Kidney (tissue), 14 donors: ENCODE measurements around the gene TERT. TPM values are rescaled to one million over a fixed set of nuclear protein-coding genes. Genes with fewer than 3 reads are reported as not detected.
"Not testable (repeated sequence)": the region's sequence is repeated elsewhere in the genome, so short reads cannot be mapped to it uniquely, and the experiment has no call there.

ENCODE experiments used
- DNase-seq, 5 donors: peaks; one replicate each; pipeline ENCODE4 v3.0.0-alpha.2; 2013 to 2020
- FAIRE-seq: peaks from 2 replicates; lab custom pipeline; 2012; peaks lifted over from hg19 to GRCh38; lab: Jason Lieb, UNC
- H3K27ac ChIP-seq, 2 donors: one replicate each; pipeline ENCODE4 v1.7.0; 2013; ENCODE audit warnings: low read depth in 2 of 2, low read length in 2 of 2, inconsistent platforms in 1 of 2
- H3K27me3 ChIP-seq: one replicate; pipeline ENCODE4 v1.7.1; 2013; ENCODE audit warnings: low read length, inconsistent platforms; ENCODE audit not compliant: control insufficient read depth, insufficient read depth
- H3K36me3 ChIP-seq, 3 donors: one replicate each; pipeline versions ENCODE4 v1.7.0 to v1.7.1; 2013; ENCODE audit warnings: low read length in 3 of 3, control low read depth in 1 of 3, inconsistent platforms in 1 of 3; ENCODE audit not compliant: insufficient read depth in 3 of 3, control insufficient read depth in 2 of 3
- H3K4me1 ChIP-seq, 3 donors: one replicate each; pipeline versions ENCODE4 v1.7.0 to v1.7.1; 2013; ENCODE audit warnings: low read length in 3 of 3, inconsistent platforms in 1 of 3, low read depth in 1 of 3; ENCODE audit not compliant: control insufficient read depth in 2 of 3, insufficient read depth in 2 of 3
- H3K4me3 ChIP-seq, 3 donors: one replicate each; pipeline versions ENCODE4 v1.7.0 to v1.8.1; 2013; ENCODE audit warnings: low read length in 3 of 3, control low read depth in 1 of 3, inconsistent platforms in 1 of 3
- H3K9ac ChIP-seq, 3 donors: one replicate each; pipeline versions ENCODE4 v1.7.0 to v1.7.1; 2013; ENCODE audit warnings: low read length in 3 of 3, control low read depth in 1 of 3, inconsistent platforms in 1 of 3
- H3K9me3 ChIP-seq, 3 donors: one replicate each; pipeline versions ENCODE4 v1.7.0 to v1.7.1; 2013; ENCODE audit warnings: low read length in 3 of 3, control low read depth in 1 of 3, inconsistent platforms in 1 of 3; ENCODE audit not compliant: control insufficient read depth in 2 of 3, insufficient read depth in 1 of 3
- intact Hi-C: fragments of 100-400 bp; cut with DNase I; formaldehyde crosslinking; loops from one replicate; pipeline ENCODE4 v1.11.1; 2022
- polyA plus RNA-seq: library from polyadenylated mRNA; stranded (reverse); fragments of 350-450 nt; fragmentation: Illumina TruSeq; extraction: RNeasy Lipid Tissue Mini Kit (QIAGEN cat#74804); gene quantifications from one replicate; pipeline ENCODE4 v1.2.3, GENCODE V29; 2014; ENCODE audit warnings: low read depth, low replicate concordance; ENCODE audit not compliant: insufficient read depth
- total RNA-seq: library from RNA; stranded (reverse); fragmentation: NEBNext Ultra II Directional; extraction: Animal tissue kit (Norgen Biotek cat#: 25700); gene quantifications from one replicate; pipeline ENCODE4 v1.2.1, GENCODE V29; 2021
- TF ChIP-seq, protein P1 (sequence below): IDR thresholded peaks from 3 replicates; pipeline ENCODE4 v1.5.1; 2012; ENCODE audit warnings: mild to moderate bottlenecking, moderate library complexity, borderline replicate concordance; ENCODE audit not compliant: insufficient read depth; ENCODE audit errors: extremely low read depth
- donor health status: control.
- donor health status: control.
- donor health status: control.
- donor health status: control.
- donor health status: control.
- donor health status: DM: yes; HTN: yes; CAD: no.
- donor health status: Normal renal cell carcinoma (clear cell type).

TERT gene
- total and polyA plus RNA-seq, 2 donors from 2014 or later, result 0.91 TPM; not detected in 1

DNA sequence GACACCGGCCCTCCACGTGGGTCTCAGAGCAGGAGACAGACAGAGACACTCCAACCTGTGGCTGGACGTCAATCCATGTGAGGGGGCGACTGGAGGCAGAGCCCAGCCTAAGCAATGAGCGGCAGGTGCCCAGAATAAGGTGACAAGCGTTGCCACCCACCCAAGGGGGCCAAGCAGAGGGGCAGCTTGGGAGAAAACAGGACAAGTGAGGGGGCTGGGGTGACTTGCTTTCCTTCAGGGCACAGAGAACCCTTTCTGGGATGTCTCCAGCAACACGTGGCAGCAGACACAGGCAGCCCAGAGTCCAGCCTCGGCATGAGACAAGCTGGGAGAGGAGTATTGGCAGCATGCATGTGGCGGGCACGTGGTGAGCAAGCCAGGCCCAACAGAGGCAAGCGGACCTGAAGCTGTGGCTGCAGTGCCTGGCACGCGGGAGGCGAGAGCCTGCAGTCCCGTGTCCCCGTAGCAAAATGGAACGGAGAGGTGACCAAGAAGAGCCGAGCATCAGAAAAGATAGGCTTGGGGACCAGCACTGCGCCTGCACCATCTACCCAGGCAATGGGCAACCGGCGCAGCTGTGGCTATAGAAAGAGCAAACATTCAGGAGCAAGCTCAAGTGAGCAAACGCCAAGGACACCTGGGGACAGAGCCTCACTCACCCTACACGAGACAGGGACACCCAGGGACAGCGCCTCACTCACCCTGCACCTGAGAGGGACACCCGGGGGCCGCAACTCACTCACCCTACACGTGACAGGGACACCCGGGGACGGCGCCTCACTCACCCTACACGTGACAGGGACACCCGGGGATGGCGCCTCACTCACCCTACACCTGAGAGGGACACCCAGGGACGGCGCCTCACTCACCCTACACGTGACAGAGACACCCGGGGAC is 6.2 kb downstream of the TERT start:
- no peaks in the 10 kb centered on the region for H3K27me3 ChIP-seq

DNA sequence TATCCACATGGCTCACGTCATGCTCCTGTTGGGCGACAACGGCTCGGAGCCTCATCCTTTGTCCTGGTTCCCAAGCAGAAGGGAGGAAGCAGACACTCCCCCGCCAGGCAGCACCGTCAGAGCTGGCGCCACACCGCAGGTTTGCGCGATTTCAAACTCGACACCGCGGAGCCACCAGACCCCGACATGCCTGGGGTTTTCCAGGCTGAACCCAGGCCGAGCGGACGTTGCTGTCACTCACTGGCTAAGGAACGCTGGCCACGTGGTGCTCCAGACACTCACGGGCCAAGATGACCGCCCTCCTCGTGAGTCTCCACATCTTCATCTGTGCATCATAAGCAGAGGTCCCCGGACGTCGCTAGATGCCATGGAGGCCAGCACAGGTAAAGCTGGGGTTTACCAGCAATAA is 9.0 kb downstream of the TERT start:
- no peaks in the 10 kb centered on the region for H3K27me3 ChIP-seq
- no peak overlapping the region for H3K27ac ChIP-seq
- no peaks in the 10 kb centered on the region for H3K9me3 ChIP-seq
- intact Hi-C loops, result no loop called here
- H3K4me1 ChIP-seq, result no peaks in the 10 kb centered on the region
- no peak overlapping the region for H3K9ac ChIP-seq
- H3K4me3 ChIP-seq, result no peak overlapping the region
- FAIRE-seq (no peak), DNase-seq (peak in 2 of 5 donors; percentile 23 to 55)
- TF ChIP-seq, protein P1, sequence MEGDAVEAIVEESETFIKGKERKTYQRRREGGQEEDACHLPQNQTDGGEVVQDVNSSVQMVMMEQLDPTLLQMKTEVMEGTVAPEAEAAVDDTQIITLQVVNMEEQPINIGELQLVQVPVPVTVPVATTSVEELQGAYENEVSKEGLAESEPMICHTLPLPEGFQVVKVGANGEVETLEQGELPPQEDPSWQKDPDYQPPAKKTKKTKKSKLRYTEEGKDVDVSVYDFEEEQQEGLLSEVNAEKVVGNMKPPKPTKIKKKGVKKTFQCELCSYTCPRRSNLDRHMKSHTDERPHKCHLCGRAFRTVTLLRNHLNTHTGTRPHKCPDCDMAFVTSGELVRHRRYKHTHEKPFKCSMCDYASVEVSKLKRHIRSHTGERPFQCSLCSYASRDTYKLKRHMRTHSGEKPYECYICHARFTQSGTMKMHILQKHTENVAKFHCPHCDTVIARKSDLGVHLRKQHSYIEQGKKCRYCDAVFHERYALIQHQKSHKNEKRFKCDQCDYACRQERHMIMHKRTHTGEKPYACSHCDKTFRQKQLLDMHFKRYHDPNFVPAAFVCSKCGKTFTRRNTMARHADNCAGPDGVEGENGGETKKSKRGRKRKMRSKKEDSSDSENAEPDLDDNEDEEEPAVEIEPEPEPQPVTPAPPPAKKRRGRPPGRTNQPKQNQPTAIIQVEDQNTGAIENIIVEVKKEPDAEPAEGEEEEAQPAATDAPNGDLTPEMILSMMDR, result no peak
- H3K36me3 ChIP-seq, result no peaks in the 10 kb centered on the region

More for the DNA sequence above, 6.2 kb downstream of the TERT start:
- intact Hi-C loops, result no loop called here
- H3K36me3 ChIP-seq, result no peaks in the 10 kb centered on the region
- H3K4me3 ChIP-seq, result no peak overlapping the region
- TF ChIP-seq, protein P1, result no peak
- H3K9me3 ChIP-seq, result no peaks in the 10 kb centered on the region
- H3K27ac ChIP-seq, result no peak overlapping the region
- FAIRE-seq (no peak), DNase-seq (peak in 2 of 5 donors; percentile 7 to 67)
- H3K4me1 ChIP-seq, result no peaks in the 10 kb centered on the region
- H3K9ac ChIP-seq, result no peak overlapping the region

DNA sequence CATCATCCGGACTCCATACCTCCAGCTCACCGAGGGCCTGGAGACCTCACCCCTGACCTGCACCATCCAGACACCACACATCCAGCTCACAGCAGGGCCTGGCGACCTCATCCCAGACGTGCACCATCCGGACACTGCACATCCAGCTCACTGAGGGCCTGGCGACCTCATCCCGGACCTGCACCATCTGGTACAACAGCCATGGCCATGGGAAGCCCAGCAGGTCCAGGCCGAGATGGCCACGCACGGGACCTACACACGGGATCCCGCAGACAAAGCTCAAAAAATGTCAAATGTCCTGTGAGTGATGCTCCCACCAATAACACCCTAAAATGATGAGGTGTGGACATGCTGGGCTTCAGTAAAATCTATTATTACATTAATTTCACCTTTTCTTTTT is 9.7 kb downstream of the TERT start:
- TF ChIP-seq, protein P1, result no peak
- no peaks in the 10 kb centered on the region for H3K36me3 ChIP-seq
- peak in 2 of 5 donors; percentile 5 to 42 for DNase-seq

DNA sequence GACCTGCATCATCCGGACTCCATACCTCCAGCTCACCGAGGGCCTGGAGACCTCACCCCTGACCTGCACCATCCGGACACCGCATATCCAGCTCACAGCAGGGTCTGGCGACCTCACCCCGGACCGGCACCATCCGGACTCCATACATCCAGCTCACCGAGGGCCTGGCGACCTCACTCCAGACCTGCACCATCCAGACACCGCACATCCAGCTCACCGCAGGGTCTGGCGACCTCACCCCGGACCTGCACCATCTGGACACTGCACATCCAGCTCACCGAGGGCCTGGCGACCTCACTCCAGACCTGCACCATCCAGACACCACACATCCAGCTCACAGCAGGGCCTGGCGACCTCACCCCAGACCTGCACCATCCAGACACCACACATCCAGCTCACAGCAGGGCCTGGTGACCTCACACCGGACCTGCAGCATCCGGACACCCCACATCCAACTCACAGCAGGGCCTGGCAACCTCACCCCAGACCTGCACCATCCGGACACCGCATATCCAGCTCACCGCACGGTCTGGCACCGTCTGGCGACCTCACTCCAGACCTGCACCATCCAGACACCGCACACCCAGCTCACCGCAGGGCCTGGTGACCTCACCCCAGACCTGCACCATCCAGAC is 10.4 kb downstream of the TERT start:
- peak in 2 of 5 donors; percentile 20 to 37 for DNase-seq
- H3K9ac ChIP-seq, H3K27me3 ChIP-seq, FAIRE-seq, H3K4me1 ChIP-seq, H3K9me3 ChIP-seq, H3K27ac ChIP-seq, H3K4me3 ChIP-seq, H3K36me3 ChIP-seq, intact Hi-C loops: not testable (repeated sequence)

More for the DNA sequence above, 9.7 kb downstream of the TERT start:
- H3K4me1 ChIP-seq, result no peaks in the 10 kb centered on the region
- H3K9ac ChIP-seq, result no peak overlapping the region
- intact Hi-C loops, result no loop called here
- H3K27me3 ChIP-seq, result no peaks in the 10 kb centered on the region
- no peak for FAIRE-seq
- H3K9me3 ChIP-seq, result no peaks in the 10 kb centered on the region
- no peak overlapping the region for H3K4me3 ChIP-seq
- no peak overlapping the region for H3K27ac ChIP-seq

DNA sequence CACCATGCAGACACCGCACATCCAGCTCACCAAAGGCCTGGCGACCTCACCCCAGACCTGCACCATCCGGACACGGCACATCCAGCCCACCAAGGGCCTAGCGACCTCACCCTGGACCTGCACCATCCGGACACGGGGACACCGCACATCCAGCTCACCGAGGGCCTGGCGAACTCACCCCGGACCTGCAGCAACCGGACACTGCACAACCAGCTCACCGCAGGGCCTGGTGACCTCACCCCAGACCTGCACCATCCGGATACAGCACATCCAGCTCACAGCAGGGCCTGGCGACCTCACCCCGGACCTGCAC is 11.2 kb downstream of the TERT start:
- FAIRE-seq, H3K27ac ChIP-seq, H3K9ac ChIP-seq, H3K36me3 ChIP-seq, H3K27me3 ChIP-seq, H3K4me1 ChIP-seq, H3K4me3 ChIP-seq, H3K9me3 ChIP-seq, intact Hi-C loops: not testable (repeated sequence)
- DNase-seq, result peak in 1 of 5 donors; percentile 65
